ENCODE measurements around the gene TENM3. TPM values are rescaled to one million over a fixed set of nuclear protein-coding genes. Genes with fewer than 3 reads are reported as not detected.

The TENM3 gene
- total and polyA plus RNA-seq, 2 of the 8 experiments (the other 6 are each of a cell fraction or from before 2014, with no cell fraction given) = 36.9 to 69.3 TPM

- no peak for TF ChIP-seq POU5F1 (IDR thresholded peaks at IDR 0.05; ENCODE audit: low read depth, low read length)
- TF ChIP-seq MAX (IDR thresholded peaks at IDR 0.05) = no peak
- no peak for TF ChIP-seq RFX5 (IDR thresholded peaks at IDR 0.05; ENCODE audit: borderline replicate concordance, low read depth, low read length)
Measured at GRCh38 chr4:182325848-182326255, 82.7 kb downstream of the TENM3 start (continued).
